NB4 (cell line): Measurements from ENCODE around the gene ERBB4.

Experiments
- DNase-seq: peaks from one replicate; pipeline ENCODE4 v3.0.0; 2010; ENCODE audit warnings: low read depth
- H3K4me3 ChIP-seq: one replicate; pipeline ENCODE4 v1.5.1; 2011; ENCODE audit warnings: mild to moderate bottlenecking, low read depth, low read length, moderate library complexity
- MYC ChIP-seq: IDR thresholded peaks from 2 replicates; pipeline ENCODE4 v1.6.1; 2011; ENCODE audit warnings: low read depth, low read length
- POLR2A ChIP-seq: IDR thresholded peaks from 2 replicates; pipeline ENCODE4 v1.6.1; 2011; ENCODE audit warnings: mild to moderate bottlenecking; ENCODE audit not compliant: insufficient read length; ENCODE audit errors: extremely low read depth
- TF ChIP-seq, protein P1 (sequence below): IDR thresholded peaks from 2 replicates; pipeline ENCODE4 v1.6.1; 2011; ENCODE audit warnings: low read depth, low read length
- TF ChIP-seq, protein P2 (sequence below): IDR thresholded peaks from one replicate; pipeline ENCODE4 v1.5.1; 2012; ENCODE audit warnings: low read depth, low read length

Gene ERBB4

DNA sequence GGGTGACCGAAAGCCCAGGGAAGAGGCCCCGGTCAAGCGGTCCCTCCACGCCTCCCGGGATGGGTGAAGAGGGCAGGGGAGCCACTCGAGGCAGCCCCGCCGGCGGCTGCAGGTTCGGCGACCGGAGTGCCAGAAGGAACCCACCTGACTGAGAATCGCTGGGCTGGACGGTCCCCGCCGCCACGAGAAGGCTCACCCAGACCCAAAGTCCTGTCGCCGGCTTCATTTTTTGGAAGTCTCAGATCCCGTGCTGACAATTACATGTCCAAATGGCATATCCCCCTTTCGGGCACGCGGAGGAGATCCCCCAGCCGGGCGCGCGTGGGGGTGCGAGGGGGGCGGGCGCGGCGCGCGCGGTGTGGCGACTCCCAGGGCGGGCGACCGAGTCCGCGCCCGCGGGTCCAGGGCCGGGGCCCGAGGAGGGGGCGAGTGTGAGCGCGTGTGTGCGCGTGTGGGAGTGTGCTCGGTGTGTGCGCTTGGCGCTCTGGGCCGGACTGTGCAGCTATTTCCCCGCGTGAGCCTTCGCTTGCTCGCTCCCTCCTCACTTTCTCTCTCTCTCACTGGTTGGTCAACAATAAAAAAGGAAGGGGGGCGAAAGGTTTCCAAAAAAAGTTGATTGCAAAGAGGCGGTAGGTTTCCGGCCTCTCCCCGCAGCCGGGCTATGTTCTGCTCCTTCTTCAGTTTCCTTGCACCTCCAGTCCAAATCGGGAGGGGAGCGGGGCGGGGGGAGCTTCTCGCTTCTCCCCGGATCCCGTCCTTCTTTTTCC lies at the start of gene ERBB4:
ERBB4 (minus strand) TSS at position 498 of the 767 bp plus-strand sequence; CDS start at position 226, 272 bp downstream.
- H3K4me3 ChIP-seq, result no peak within 1 kb of the TSS
- DNase-seq, result no peak
- TF ChIP-seq, protein P1, sequence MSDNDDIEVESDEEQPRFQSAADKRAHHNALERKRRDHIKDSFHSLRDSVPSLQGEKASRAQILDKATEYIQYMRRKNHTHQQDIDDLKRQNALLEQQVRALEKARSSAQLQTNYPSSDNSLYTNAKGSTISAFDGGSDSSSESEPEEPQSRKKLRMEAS, result no peak
- TF ChIP-seq MYC (no peak), POLR2A (no peak)
- TF ChIP-seq, protein P2, sequence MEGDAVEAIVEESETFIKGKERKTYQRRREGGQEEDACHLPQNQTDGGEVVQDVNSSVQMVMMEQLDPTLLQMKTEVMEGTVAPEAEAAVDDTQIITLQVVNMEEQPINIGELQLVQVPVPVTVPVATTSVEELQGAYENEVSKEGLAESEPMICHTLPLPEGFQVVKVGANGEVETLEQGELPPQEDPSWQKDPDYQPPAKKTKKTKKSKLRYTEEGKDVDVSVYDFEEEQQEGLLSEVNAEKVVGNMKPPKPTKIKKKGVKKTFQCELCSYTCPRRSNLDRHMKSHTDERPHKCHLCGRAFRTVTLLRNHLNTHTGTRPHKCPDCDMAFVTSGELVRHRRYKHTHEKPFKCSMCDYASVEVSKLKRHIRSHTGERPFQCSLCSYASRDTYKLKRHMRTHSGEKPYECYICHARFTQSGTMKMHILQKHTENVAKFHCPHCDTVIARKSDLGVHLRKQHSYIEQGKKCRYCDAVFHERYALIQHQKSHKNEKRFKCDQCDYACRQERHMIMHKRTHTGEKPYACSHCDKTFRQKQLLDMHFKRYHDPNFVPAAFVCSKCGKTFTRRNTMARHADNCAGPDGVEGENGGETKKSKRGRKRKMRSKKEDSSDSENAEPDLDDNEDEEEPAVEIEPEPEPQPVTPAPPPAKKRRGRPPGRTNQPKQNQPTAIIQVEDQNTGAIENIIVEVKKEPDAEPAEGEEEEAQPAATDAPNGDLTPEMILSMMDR, result no peak

DNA sequence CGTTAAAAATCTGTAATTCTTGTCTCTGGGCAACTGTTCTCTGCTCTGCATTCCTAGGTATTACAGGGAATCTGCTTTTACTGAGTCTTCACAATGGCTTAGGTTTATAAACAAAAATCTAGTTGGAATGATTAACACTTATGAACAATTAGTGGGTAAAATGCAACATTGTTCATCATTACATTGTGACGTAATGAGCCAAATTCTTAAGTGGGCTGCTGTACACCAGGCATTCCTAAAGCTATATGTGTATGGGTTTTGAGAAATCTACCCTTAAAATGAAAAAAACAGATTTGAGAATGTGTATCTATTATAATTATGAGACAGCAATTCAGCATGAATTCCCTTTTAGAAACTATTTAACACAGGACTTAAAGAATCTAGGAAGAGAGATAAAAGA lies 41.5 kb upstream of the ERBB4 start:
- no peak for TF ChIP-seq POLR2A
- no peak overlapping the region for H3K4me3 ChIP-seq
- no peak for DNase-seq

DNA sequence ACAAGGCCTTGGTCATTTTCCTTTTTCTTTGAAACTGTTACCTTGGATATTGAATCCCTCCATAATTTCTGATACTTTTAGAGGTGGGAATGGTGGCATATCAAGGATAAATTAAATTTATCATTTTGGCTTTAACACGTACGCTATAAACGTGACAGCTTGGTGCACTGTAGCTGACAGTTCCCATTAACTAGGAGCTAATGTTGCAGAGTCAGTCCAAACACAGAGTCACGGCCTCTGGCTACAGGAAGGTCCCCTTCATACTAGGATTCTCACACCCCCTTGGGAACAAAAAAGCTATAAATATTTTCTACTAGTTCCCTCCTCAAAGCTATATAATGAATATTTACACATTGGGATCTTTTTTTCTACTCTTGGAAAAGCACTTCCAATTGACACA lies 17.7 kb upstream of the ERBB4 start:
- TF ChIP-seq, protein P2, result no peak
- TF ChIP-seq, protein P1, result no peak
- TF ChIP-seq POLR2A (no peak), MYC (no peak)
- no peak for DNase-seq
- H3K4me3 ChIP-seq, result no peak overlapping the region

DNA sequence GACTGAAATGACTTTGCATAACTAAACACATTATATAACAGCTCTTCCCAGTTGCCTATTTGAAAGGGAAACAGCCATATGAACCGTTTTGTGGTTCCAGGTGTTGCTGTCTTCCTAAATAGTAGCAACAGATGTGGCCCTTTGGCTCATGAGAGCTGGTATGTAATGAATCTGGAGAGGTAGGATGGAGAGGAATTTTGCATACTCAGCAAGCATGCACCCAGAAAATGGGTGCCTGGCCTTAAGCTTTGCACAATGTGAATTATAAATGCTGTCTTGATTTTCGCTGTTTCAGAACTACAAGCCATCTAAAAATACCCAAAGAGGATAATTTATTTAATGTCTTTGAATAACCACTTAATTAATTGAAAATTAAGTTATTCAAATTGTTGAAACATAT lies 15.6 kb upstream of the ERBB4 start:
- no peak for DNase-seq
- TF ChIP-seq, protein P1, result no peak
- TF ChIP-seq MYC (no peak), POLR2A (no peak)
- TF ChIP-seq, protein P2, result no peak
- H3K4me3 ChIP-seq, result no peak overlapping the region

DNA sequence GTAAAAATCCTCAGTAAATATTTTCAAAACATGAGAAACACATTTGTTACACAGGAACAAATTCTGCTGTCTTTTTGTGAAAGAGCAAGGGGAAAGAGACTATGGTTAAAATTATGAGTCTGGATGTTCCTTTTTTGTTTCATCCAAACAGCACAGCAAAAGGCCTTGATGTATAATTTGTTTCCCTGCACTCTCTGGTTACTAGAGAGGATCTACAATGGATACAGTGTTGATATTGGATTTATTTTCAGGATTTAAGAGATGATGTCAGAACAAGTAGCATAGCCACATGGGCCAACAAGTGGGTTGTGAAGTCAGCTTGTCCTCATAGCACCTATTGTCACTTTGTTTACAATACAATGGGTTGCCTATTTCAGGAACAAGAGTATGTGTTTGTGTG lies 11.3 kb upstream of the ERBB4 start:
- TF ChIP-seq, protein P2, result no peak
- TF ChIP-seq POLR2A, result no peak
- TF ChIP-seq, protein P1, result no peak
- TF ChIP-seq MYC, result no peak
- H3K4me3 ChIP-seq, result no peak overlapping the region
- no peak for DNase-seq

DNA sequence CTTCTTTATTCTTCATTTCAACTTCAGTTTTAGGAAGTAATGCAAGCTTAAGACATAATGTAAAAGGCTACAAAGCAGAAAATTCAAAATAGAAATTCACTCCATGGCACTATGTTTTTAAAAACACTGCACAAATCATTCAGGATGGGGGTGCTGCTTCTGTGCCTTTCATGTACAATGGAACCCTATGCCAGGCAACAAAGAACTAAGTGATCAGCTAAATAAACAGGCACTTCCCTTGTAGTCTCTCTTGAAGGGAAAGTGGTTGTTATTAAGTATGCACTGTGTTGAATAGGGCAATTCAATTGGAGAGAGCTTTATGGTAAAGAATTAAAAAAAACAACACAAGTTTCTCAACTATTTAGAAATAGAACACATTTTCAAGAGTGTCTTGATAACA lies 10.9 kb upstream of the ERBB4 start:
- no peak overlapping the region for H3K4me3 ChIP-seq
- TF ChIP-seq POLR2A, result no peak
- TF ChIP-seq, protein P1, result no peak
- TF ChIP-seq, protein P2, result no peak
- no peak for TF ChIP-seq MYC
- DNase-seq, result no peak
